Caco-2 (cell line): ENCODE results near the gene VAV2. TPM values are rescaled to one million over a fixed set of nuclear protein-coding genes. Genes with fewer than 3 reads are reported as not detected.
A peak's percentile ranks its signal among the peaks of the same experiment; 100 is the strongest.

Experiments
- BruUV-seq: library from RNA; stranded (reverse); fragments of 400-500 nt; replicated peaks from 2 replicates; lab custom pipeline; 2021; lab: Mats Ljungman, UMichigan
- CTCF ChIA-PET: fragments of 300-600 bp; sonication (Branson Sonifier 250); formaldehyde crosslinking; loops from one replicate; lab custom pipeline; 2022; ENCODE audit warnings: antibody characterized with exemption; lab: Charles Lee
- POLR2A ChIA-PET: fragments of 300-600 bp; sonication (Branson Sonifier 250); formaldehyde crosslinking; loops from one replicate; lab custom pipeline; 2022; ENCODE audit warnings: antibody characterized with exemption; lab: Charles Lee
- DNase-seq, 2 experiments: peaks; one replicate each; pipeline versions ENCODE4 v3.0.0 to v3.0.0-alpha.2; 2020 to 2022
- H3K27me3 ChIP-seq: replicated peaks from 2 replicates; pipeline ENCODE4 v1.6.0; 2011; ENCODE audit warnings: low read length; ENCODE audit not compliant: control insufficient read depth, insufficient read depth
- H3K36me3 ChIP-seq: 2 replicates; pipeline ENCODE4 v1.5.1; 2011; ENCODE audit warnings: low read length; ENCODE audit not compliant: control insufficient read depth, insufficient read depth
- H3K4me1 ChIP-seq: fragments of 250-450 bp; sonication (Bioruptor Pico); 2 replicates; pipeline ENCODE4 v1.5.1; 2020; ENCODE audit warnings: mild to moderate bottlenecking
- H3K4me3 ChIP-seq: 2 replicates; pipeline ENCODE4 v1.5.1; 2011; ENCODE audit warnings: low read depth, mild to moderate bottlenecking, control low read depth, low read length
- H3K9me3 ChIP-seq: fragments of 250-450 bp; sonication (Bioruptor Pico); 2 replicates; pipeline ENCODE4 v1.5.1; 2020; ENCODE audit warnings: mild to moderate bottlenecking, moderate library complexity
- H3K27ac Mint-ChIP-seq: one replicate; pipeline ENCODE4 v1.8.0; 2022; ENCODE audit warnings: mixed read lengths; ENCODE audit not compliant: unreplicated experiment
- H3K27me3 Mint-ChIP-seq: one replicate; pipeline ENCODE4 v1.8.0; 2022; ENCODE audit warnings: mixed read lengths; ENCODE audit not compliant: insufficient read depth, unreplicated experiment
- H3K36me3 Mint-ChIP-seq: one replicate; pipeline ENCODE4 v1.8.0; 2022; ENCODE audit warnings: mild to moderate bottlenecking, mixed read lengths; ENCODE audit not compliant: insufficient read depth, unreplicated experiment
- H3K4me1 Mint-ChIP-seq: one replicate; pipeline ENCODE4 v1.8.0; 2022; ENCODE audit warnings: low read depth, mixed read lengths; ENCODE audit not compliant: unreplicated experiment
- H3K4me3 Mint-ChIP-seq: one replicate; pipeline ENCODE4 v1.8.0; 2022; ENCODE audit warnings: mild to moderate bottlenecking, moderate library complexity, mixed read lengths; ENCODE audit not compliant: unreplicated experiment
- H3K9me3 Mint-ChIP-seq: one replicate; pipeline ENCODE4 v1.8.0; 2022; ENCODE audit warnings: mixed read lengths; ENCODE audit not compliant: unreplicated experiment
- intact Hi-C: fragments of 100-400 bp; cut with micrococcal nuclease; formaldehyde crosslinking; loops from one replicate; pipeline ENCODE4 v1.10.0; 2022; ENCODE audit not compliant: unreplicated experiment
- total RNA-seq: library from RNA; stranded (reverse); gene quantifications from 2 replicates; pipeline ENCODE4 v1.2.3, GENCODE V29; 2022
- TF ChIP-seq, protein P1 (sequence below), 2 experiments: fragments of 200-600 bp in 1 of 2; IDR thresholded peaks; 1 replicate in 1 of 2; 2 replicates in 1 of 2; pipeline versions ENCODE4 v1.5.1 to v1.8.0; 2011 to 2022; ENCODE audit warnings: antibody characterized with exemption in 1 of 2, control low read depth in 1 of 2, inconsistent platforms in 1 of 2, low read depth in 1 of 2, low read length in 1 of 2, mild to moderate bottlenecking in 1 of 2, moderate library complexity in 1 of 2; ENCODE audit not compliant: insufficient read depth in 1 of 2, severe bottlenecking in 1 of 2, unreplicated experiment in 1 of 2

Gene VAV2
- total RNA-seq, 1 experiment from 2014 or later, result 55.3 TPM

DNA sequence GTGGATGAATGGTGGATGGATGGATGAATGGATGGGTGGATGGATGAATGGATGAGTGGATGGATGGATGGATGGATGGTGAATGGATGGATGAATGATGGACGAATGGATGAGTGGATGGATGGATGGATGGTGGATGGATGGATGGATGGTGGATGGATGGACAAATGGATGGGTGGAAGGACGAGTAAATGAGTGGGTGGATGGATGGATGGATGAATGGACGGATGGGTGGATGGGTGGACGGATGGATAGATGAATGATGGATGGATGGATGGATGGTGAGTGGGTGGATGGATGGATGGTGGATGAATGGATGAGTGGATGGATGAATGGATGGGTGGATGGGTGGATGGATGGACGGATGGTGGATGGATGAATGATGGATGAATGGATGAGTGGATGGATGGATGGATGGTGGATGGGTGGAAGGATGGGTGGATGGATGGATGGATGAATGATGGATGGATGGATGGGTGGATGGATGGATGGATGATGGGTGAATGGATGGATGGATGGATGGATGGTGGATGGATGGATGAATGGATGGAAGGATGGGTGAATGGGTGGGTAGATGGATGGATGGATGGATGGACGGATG lies 58.6 kb downstream of the VAV2 start:
- Histone ChIP-seq H3K27me3 (no peaks in the 10 kb centered on the region), H3K4me3 (no peak overlapping the region), H3K36me3 (no peaks in the 10 kb centered on the region; the same call in none of the 2 replicates), H3K9me3 (no peaks in the 10 kb centered on the region), H3K4me1 (peaks cover 8% of the 10 kb centered on the region; the same call in 1 of the 2 replicates)
- H3K27me3 Mint-ChIP-seq, result no peaks in the 10 kb centered on the region
- no peak overlapping the region for H3K4me3 Mint-ChIP-seq
- peaks cover 12% of the 10 kb centered on the region for H3K9me3 Mint-ChIP-seq
- no peak for DNase-seq
- H3K36me3 Mint-ChIP-seq, result peaks cover 30% of the 10 kb centered on the region
- no TSS peak for BruUV-seq
- TF ChIP-seq, protein P1, sequence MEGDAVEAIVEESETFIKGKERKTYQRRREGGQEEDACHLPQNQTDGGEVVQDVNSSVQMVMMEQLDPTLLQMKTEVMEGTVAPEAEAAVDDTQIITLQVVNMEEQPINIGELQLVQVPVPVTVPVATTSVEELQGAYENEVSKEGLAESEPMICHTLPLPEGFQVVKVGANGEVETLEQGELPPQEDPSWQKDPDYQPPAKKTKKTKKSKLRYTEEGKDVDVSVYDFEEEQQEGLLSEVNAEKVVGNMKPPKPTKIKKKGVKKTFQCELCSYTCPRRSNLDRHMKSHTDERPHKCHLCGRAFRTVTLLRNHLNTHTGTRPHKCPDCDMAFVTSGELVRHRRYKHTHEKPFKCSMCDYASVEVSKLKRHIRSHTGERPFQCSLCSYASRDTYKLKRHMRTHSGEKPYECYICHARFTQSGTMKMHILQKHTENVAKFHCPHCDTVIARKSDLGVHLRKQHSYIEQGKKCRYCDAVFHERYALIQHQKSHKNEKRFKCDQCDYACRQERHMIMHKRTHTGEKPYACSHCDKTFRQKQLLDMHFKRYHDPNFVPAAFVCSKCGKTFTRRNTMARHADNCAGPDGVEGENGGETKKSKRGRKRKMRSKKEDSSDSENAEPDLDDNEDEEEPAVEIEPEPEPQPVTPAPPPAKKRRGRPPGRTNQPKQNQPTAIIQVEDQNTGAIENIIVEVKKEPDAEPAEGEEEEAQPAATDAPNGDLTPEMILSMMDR (IDR thresholded peaks at IDR 0.05; ENCODE audit: insufficient read depth in 1 of 2, low read depth in 1 of 2, low read length in 1 of 2, severe bottlenecking in 1 of 2, unreplicated experiment in 1 of 2), result no peak
- CTCF ChIA-PET, result no interaction called here
- intact Hi-C loops, result no loop called here
- POLR2A ChIA-PET, result no interaction called here
- peak overlapping the region; percentile 12 for H3K27ac Mint-ChIP-seq
- H3K4me1 Mint-ChIP-seq, result no peaks in the 10 kb centered on the region

DNA sequence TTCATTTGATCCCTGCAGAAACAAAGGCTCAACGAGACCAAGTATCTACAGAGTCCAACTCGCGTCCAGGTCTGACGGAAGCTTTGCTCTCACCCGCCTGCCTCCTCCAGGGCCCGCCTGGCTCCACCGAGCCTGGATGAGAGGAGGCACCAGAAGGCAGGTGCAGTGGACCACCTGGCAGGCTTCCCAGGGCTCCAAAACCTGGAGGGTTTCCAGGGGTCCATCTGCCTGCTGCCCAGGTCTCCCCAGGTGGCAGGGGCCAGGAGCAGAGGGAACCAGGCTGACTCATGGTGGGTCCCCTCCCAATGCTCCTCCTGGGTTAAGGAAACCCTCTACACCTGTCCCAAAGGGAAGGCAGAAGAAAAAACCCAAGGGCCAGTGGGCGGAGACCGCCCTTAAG lies 59.5 kb downstream of the VAV2 start:
- ChIA-PET POLR2A (no interaction called here), CTCF (no interaction called here)
- intact Hi-C loops, result no loop called here
- no peak for DNase-seq
- Histone ChIP-seq H3K9me3 (no peaks in the 10 kb centered on the region), H3K4me3 (no peak overlapping the region), H3K36me3 (no peaks in the 10 kb centered on the region; the same call in none of the 2 replicates), H3K4me1 (peaks cover 8% of the 10 kb centered on the region; the same call in 1 of the 2 replicates), H3K27me3 (no peaks in the 10 kb centered on the region)
- Mint-ChIP-seq H3K27ac (no peak overlapping the region), H3K4me1 (no peaks in the 10 kb centered on the region), H3K27me3 (no peaks in the 10 kb centered on the region), H3K36me3 (peaks cover 36% of the 10 kb centered on the region), H3K9me3 (peaks cover 12% of the 10 kb centered on the region), H3K4me3 (no peak overlapping the region)
- TF ChIP-seq, protein P1 (IDR thresholded peaks at IDR 0.05; ENCODE audit: insufficient read depth in 1 of 2, low read depth in 1 of 2, low read length in 1 of 2, severe bottlenecking in 1 of 2, unreplicated experiment in 1 of 2), result no peak
- BruUV-seq, result no TSS peak

DNA sequence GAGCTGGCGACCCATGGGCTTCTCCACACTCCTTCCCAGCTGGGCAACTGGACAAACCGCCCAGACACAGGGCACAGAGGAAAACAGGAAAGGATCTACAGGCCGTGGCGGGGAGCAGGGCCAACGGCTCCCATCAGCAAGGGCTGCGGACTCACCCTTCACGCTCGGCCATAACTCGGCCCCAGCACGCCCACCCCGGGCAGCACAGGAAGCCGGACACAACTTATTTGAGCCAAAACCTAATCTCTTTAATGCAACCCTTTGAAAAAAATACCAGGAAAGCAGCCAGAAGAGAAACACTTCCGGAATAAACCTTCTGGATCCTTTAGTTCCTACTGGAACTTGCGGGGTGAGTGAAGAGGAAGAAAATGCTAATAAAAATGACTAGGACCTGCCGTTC lies 59.9 kb downstream of the VAV2 start:
- peaks cover 37% of the 10 kb centered on the region for H3K36me3 Mint-ChIP-seq
- Histone ChIP-seq H3K4me1 (peaks cover 8% of the 10 kb centered on the region; the same call in 1 of the 2 replicates), H3K27me3 (no peaks in the 10 kb centered on the region), H3K36me3 (no peaks in the 10 kb centered on the region; the same call in none of the 2 replicates), H3K9me3 (no peaks in the 10 kb centered on the region), H3K4me3 (no peak overlapping the region)
- ChIA-PET POLR2A (no interaction called here), CTCF (no interaction called here)
- peaks cover 12% of the 10 kb centered on the region for H3K9me3 Mint-ChIP-seq
- TF ChIP-seq, protein P1 (IDR thresholded peaks at IDR 0.05; ENCODE audit: insufficient read depth in 1 of 2, low read depth in 1 of 2, low read length in 1 of 2, severe bottlenecking in 1 of 2, unreplicated experiment in 1 of 2), result no peak
- DNase-seq, result no peak
- H3K27ac Mint-ChIP-seq, result peak overlapping the region; percentile 43
- intact Hi-C loops, result no loop called here
- H3K4me1 Mint-ChIP-seq, result no peaks in the 10 kb centered on the region
- no peak overlapping the region for H3K4me3 Mint-ChIP-seq
- no TSS peak for BruUV-seq
- H3K27me3 Mint-ChIP-seq, result no peaks in the 10 kb centered on the region
